Gastrocnemius medialis (tissue), 4 donors: ENCODE measurements around the gene CCSER1. TPM values are rescaled to one million over a fixed set of nuclear protein-coding genes. Genes with fewer than 3 reads are reported as not detected.

Source experiments
- ATAC-seq, 2 donors: fragments of 150-250 bp; one replicate each; pipeline ENCODE4 v1.9.1; 2016
- DNase-seq, 2 donors: peaks; one replicate each; pipeline ENCODE4 v3.0.0-alpha.2; 2019
- H3K27ac ChIP-seq, 4 donors: fragments of 200-600 bp; sonication (generic); 1 replicate in 1 of 4; 2 replicates in 3 of 4; pipeline ENCODE4 v1.5.1; 2016 to 2018; ENCODE audit warnings: mild to moderate bottlenecking in 2 of 4, moderate library complexity in 1 of 4
- H3K27me3 ChIP-seq, 3 donors: fragments of 200-600 bp; sonication (generic) in 2 of 3; 1 replicate in 1 of 3; 2 replicates in 2 of 3; pipeline versions ENCODE4 v1.5.1 to v1.6.0; 2016 to 2019; ENCODE audit warnings: mild to moderate bottlenecking in 1 of 3, moderate library complexity in 1 of 3
- H3K36me3 ChIP-seq, 2 donors: fragments of 200-600 bp; sonication (generic) in 1 of 2; one replicate each; pipeline ENCODE4 v1.5.1; 2017 to 2018
- H3K4me1 ChIP-seq, 2 donors: fragments of 200-600 bp; sonication (generic) in 1 of 2; one replicate each; pipeline ENCODE4 v1.5.1; 2016 to 2017; ENCODE audit warnings: mild to moderate bottlenecking in 2 of 2
- H3K4me3 ChIP-seq, 4 donors: fragments of 200-600 bp; sonication (generic) in 3 of 4; 1 replicate in 1 of 4; 2 replicates in 3 of 4; pipeline ENCODE4 v1.5.1; 2016 to 2019; ENCODE audit warnings: mild to moderate bottlenecking in 2 of 4
- H3K9me3 ChIP-seq, 3 donors: fragments of 200-600 bp; sonication (generic) in 2 of 3; 1 replicate in 1 of 3; 2 replicates in 2 of 3; pipeline ENCODE4 v1.5.1; 2016 to 2019
- CTCF ChIP-seq, 5 experiments: fragments of 450-650 bp in 3 of 5; fragments of 200-600 bp in 2 of 5; sonication (generic) in 2 of 5; IDR thresholded peaks in 4 of 5; conservative IDR thresholded peaks in 1 of 5; 1 replicate in 4 of 5; 2 replicates in 1 of 5; pipeline ENCODE4 v1.5.1; 2016 to 2019; ENCODE audit warnings: antibody characterized with exemption in 5 of 5, mild to moderate bottlenecking in 3 of 5, moderate library complexity in 3 of 5
- POLR2A ChIP-seq, 2 donors: fragments of 450-650 bp; IDR thresholded peaks; one replicate each; pipeline ENCODE4 v1.6.1; 2017; ENCODE audit warnings: antibody characterized with exemption in 2 of 2, mild to moderate bottlenecking in 2 of 2, moderate library complexity in 2 of 2
- in situ Hi-C, 4 donors: fragments of 200-750 bp; cut with MboI; loops; one replicate each; pipeline versions ENCODE4 v1.15.0 to v1.8.0; 2017; ENCODE audit warnings: low sequenced_read_pairs in 4 of 4
- intact Hi-C: fragments of 100-400 bp; cut with DNase I; formaldehyde crosslinking; loops from one replicate; pipeline ENCODE4 v1.15.1; 2023; ENCODE audit warnings: low total_unique reads
- total RNA-seq, 4 donors: library from RNA; depleted of rRNA; stranded (reverse); fragments of >200 nt; gene quantifications; one replicate each; pipeline versions ENCODE4 v1.1.0 to v1.2.3, GENCODE V29; 2016

Gene CCSER1
- total RNA-seq, 4 donors from 2014 or later: 0.39 to 0.83 (median 0.63) TPM

- in situ Hi-C loops: no loop called here
- H3K4me1 ChIP-seq: no peaks in the 10 kb centered on the region
Observed at GRCh38 chr4:91019513-91019912, 892.3 kb downstream of the CCSER1 start.

GRCh38 chr4:91025241-91026148 lies 898.3 kb downstream of the CCSER1 start:
- no peaks in the 10 kb centered on the region for H3K36me3 ChIP-seq
- DNase-seq: no peak
- ATAC-seq: no peak
- in situ Hi-C loops: no loop called here
- intact Hi-C loops: no loop called here
- TF ChIP-seq CTCF (IDR thresholded peaks at IDR 0.05 in 4 of 5, conservative IDR thresholded peaks at IDR 0.05 in 1 of 5) (no peak), POLR2A (IDR thresholded peaks at IDR 0.05) (no peak)
- H3K27me3 ChIP-seq: no peaks in the 10 kb centered on the region
- no peaks in the 10 kb centered on the region for H3K9me3 ChIP-seq
- no peaks in the 10 kb centered on the region for H3K4me1 ChIP-seq
- H3K27ac ChIP-seq: no peak overlapping the region
- H3K4me3 ChIP-seq: no peak overlapping the region

More at GRCh38 chr4:91019513-91019912, 892.3 kb downstream of the CCSER1 start:
- H3K4me3 ChIP-seq: no peak overlapping the region
- H3K27ac ChIP-seq: no peak overlapping the region
- ATAC-seq (no peak), DNase-seq (no peak)
- intact Hi-C loops: no loop called here
- H3K27me3 ChIP-seq: no peaks in the 10 kb centered on the region
- no peaks in the 10 kb centered on the region for H3K36me3 ChIP-seq
- TF ChIP-seq CTCF (IDR thresholded peaks at IDR 0.05 in 4 of 5, conservative IDR thresholded peaks at IDR 0.05 in 1 of 5) (no peak), POLR2A (IDR thresholded peaks at IDR 0.05) (no peak)
- H3K9me3 ChIP-seq: no peaks in the 10 kb centered on the region

DNA sequence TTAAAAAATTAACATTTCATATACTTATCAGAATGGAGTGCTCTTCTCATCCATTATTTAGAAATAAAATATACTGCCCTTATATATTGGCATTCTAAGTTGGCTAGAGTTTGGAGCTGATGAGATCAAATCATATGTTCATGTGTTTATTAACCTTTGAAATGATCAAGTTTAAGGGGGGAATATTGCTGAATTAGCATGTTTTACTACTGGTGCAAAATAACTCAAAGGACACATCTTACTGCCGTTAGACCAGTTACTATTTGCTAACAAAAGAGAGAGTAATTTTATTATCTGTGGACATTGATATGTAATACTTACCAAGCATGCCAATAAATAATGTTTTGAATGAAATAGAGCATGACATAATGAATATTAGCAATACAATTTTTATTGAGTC lies 901.0 kb downstream of the CCSER1 start:
- no peaks in the 10 kb centered on the region for H3K4me1 ChIP-seq
- H3K27me3 ChIP-seq: no peaks in the 10 kb centered on the region
- TF ChIP-seq POLR2A (IDR thresholded peaks at IDR 0.05) (no peak), CTCF (IDR thresholded peaks at IDR 0.05 in 4 of 5, conservative IDR thresholded peaks at IDR 0.05 in 1 of 5) (no peak)
- no peak overlapping the region for H3K27ac ChIP-seq
- in situ Hi-C loops: no loop called here
- intact Hi-C loops: no loop called here
- no peak overlapping the region for H3K4me3 ChIP-seq
- no peaks in the 10 kb centered on the region for H3K9me3 ChIP-seq
- ATAC-seq (no peak), DNase-seq (no peak)
- no peaks in the 10 kb centered on the region for H3K36me3 ChIP-seq

- TF ChIP-seq CTCF (IDR thresholded peaks at IDR 0.05 in 4 of 5, conservative IDR thresholded peaks at IDR 0.05 in 1 of 5) (no peak), POLR2A (IDR thresholded peaks at IDR 0.05) (no peak)
- ATAC-seq: no peak
- H3K4me3 ChIP-seq: no peak overlapping the region
- no peak overlapping the region for H3K27ac ChIP-seq
- no peaks in the 10 kb centered on the region for H3K27me3 ChIP-seq
- intact Hi-C loops: no loop called here
- H3K36me3 ChIP-seq: no peaks in the 10 kb centered on the region
- no peaks in the 10 kb centered on the region for H3K4me1 ChIP-seq
- in situ Hi-C loops: no loop called here
- no peak for DNase-seq
- H3K9me3 ChIP-seq: no peaks in the 10 kb centered on the region
Observed at GRCh38 chr4:91031761-91032160, 904.6 kb downstream of the CCSER1 start.
